GM21526 (cell line): ENCODE data around the gene MTPN.

Experiments
- ATAC-seq: cut with Tn5 transposase; IDR thresholded peaks from one replicate; pipeline ENCODE4 v1.9.1; 2021; ENCODE audit warnings: moderate library complexity; ENCODE audit not compliant: unreplicated experiment, low FRiP score

Gene MTPN

DNA sequence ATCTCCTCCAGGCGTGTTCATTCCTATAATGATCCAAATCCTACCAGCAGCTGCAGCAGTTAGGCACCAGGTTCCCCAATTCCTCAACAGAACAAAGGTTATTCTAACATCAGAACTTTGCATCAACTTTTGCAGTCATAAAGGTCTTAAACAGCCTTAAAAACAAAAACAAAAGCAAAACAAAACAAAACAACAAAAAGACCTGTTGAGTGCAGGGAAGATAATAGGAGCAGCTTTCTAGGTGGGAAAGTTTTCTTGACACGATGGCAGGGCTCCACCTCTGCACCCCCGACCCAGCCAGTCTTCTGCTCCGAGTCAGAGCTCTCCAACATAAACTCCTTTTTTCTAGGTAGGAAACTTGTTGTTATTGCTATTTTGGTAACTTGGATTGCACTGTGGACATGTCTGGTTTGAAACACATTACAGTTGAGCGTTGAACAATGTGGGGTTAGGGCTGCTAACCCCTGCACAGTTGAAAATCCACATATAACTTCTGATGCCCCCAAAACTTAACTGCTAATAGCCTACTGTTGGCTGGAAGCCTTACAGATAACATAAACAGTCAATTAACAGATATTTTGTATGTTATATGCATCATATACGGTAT, 77.6 kb downstream of the MTPN start:
- no peak for ATAC-seq

DNA sequence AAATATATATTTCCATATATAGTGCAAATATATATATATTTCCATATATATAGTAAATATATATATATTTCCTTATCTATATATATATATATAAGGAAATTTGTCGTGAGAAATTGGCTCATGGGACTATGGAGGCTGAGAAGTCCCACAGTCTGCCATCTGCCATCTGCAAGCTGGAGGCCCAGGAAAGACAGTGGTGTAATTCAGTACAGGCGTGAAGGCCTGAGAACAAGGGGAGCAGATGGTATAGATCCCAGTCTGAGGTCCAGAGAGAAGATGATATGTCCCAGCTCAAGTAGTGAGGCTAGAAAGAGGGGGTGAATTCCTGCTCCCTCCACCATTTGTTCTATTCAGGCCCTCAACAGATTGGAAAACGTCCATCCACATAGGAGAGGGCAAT, 78.9 kb downstream of the MTPN start:
- ATAC-seq, result no peak

DNA sequence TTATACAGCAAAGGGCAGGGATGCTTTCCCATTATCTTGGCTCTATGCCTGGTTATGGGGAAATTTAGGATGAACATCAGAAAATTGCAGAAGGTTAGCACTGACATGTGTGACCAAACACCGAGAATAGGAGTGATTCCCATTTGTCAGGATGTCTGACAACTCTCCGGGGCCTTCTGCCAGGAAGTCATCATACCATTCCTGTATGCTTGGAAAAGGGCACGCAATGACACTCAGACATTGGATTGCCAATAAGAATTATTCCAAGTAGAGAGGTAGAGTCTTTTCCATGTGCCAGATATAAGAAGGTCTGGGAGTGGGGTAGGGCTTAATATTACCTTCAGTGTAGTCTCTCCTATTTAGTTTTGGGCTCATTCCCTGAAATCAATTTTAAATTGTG, 82.3 kb downstream of the MTPN start:
- ATAC-seq, result no peak

DNA sequence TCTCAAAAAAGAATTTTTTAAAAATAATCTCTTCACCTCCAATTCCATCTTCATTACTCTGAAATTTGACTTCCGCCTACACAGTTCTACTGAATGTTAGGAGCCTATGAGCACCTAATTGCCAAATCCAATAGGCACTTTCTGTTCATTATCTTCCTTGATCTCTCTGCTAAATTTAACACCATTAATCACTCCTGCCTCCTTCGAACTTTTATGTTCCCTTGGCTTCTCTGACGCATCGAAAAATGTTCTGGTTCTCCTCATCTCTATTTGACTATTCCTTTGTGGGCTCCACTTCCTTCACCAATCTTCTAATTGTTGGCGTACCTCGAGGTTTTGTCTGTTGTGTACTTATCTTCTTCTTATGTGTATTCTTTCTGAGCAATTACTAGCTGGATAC, 87.3 kb downstream of the MTPN start:
- ATAC-seq, result no peak

DNA sequence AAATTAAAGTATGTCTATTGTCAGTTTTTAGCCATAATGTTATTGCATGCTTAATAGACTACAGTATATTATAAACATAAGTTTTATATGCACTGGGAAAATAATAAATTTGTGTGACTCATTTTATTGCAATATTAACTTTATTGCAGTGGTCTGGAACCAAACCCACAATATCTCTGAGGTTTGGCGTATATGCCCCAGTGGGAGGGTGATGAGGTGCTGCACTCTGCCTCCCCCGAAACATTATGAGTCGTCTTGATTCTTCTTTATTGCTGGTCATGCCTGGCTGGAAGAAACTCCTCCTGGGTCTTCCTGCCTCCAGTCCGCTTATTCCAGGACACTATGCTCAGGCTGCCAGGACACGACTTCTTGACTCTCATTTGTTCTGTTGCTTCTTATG, 88.4 kb downstream of the MTPN start:
- ATAC-seq, result no peak

DNA sequence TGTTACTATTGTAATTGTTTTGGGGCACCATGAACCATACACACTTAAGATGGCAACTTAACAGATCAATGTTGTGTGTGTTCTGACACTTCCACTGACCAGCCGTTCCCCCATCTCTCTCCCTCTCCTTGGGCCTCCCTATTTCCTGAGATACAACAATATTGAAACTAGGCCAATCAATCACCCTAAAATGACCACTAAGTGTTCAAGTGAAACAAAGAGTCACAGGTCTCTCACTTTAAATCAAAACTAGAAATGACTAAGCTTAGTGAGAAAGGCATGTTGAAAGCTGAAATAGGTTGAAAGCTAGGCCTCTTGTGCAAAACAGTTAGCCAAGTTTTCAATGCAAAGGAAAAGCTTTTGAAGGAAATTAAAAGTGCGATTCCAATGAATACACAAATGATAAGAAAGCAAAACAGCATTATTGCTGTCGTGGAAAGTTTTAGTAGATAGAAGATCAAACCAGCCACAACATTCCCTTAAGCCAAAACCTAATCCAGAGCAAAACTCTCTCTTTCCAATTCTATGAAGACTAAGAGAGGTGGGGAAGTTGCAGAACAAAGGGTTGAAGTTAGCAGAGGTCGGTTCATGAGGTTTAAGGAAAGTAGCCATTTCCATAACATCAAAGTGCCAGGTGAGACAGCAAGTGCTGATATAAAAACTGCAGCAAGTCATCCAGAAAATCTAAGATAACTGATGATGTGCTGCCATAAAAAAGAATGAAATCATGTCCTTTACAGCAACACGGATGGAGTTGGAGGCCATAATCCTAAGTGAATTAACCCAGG, 90.6 kb downstream of the MTPN start:
- ATAC-seq, result peak; percentile 49

DNA sequence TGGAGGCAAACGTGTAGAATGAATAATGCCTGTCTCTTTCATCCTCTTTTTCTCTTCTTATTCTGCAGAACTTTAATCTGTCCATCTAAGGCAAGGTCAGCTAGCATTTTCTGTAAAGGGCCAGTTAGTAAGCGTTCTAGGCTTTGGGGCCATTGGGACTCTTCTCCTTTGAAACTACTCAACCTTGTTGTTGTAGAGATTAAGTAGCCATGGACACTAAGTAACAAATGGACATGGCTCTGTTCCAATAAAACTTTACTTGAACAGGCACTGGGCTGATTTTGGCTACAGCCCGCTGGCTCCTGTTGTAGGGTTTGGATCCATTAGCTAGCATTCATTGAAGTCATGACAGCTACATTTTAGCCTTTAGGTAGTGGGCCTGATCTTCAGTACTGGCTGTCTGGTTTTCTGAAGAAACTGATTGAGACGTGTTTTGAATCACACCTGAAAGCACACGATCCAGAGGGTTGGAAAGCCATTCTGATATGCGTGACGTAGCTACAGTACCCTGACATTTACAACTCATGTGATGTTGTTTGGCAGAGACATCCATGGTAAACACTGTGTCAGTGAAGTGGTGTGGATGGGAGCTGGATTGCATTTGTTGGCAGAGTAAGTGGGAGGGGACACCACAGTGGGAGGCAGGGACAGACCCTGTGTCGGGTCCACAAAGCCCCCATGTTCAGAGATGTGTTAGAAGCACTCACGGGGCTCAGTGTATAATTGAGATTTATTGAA, 92.5 kb downstream of the MTPN start:
- no peak for ATAC-seq

DNA sequence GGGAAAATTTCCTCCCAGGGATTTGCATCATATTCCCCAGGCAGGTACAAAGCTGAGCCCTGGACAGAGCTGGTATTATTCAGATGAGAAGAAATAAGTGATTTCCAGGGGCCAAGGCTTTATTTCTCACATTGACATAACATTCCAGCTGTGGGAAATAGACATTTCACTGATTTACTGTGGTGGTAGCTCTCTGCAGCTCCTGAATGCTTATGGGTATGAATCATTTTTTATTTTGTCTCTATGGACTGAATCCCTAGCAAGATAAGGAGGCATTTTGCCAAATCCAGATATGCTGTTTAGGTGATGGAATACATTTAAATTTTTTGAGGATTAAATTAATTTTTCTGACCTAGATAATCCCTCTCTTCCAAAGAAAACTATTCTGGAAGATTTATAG, 97.9 kb downstream of the MTPN start:
- ATAC-seq, result no peak

DNA sequence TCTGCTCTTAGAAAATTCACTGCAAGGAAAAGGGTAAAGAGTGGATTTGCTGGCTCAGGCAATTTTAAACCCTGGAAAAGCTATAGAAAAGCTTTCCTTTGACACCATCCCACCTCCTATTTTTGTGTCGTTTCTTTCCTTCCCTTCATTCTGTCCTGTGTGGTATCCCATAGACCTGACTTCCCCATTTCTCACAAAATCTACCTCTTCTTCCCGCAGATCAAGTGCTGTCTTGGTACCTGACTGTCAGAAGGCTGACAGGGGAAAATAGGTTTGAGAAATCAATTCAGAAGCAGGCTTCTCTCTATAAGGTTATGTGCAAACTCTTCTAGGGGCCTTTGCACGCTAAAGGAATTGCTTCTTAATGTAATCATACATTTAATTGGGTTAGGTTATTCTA, 98.9 kb downstream of the MTPN start:
- no peak for ATAC-seq

DNA sequence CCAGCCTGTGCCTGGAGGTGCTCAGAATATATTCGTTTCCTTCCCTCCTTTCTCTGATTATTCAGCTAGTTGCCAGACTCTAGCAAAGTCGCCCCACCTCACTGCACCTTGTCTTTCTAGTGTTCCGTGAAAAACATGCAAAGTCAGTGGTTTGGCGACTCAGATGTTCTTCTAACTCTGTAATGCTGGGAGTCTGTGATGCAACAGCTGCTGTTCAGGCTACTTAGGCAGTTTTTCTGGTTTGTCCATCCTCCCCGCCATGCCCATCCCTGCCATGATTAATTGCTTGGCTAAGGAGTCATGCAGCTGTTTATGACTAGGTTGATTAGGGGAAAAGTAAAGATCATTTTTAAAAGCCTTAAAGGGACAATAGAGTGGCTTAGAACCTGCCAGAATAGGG, 99.4 kb downstream of the MTPN start:
- no peak for ATAC-seq
